Activated T-helper 1 cell treated with anti-CD3 and anti-CD28 coated beads, Interleukin-12 subunit alpha, Interleukin-12 subunit beta, Interleukin-2, Interleukin-4 antibody, amounts not matched to agents 30 ng/mL and 10 ng/mL and 1 ng/mL, durations not matched to agents 14 hours and 24 hours and 36 hours (primary cell): ENCODE measurements around the gene CCDC51. TPM values are rescaled to one million over a fixed set of nuclear protein-coding genes. Genes with fewer than 3 reads are reported as not detected.
"Not testable (repeated sequence)": the region's sequence is repeated elsewhere in the genome, so short reads cannot be mapped to it uniquely, and the experiment has no call there.

ENCODE experiments used
- DNase-seq: peaks from one replicate; pipeline ENCODE4 v3.0.0; 2021; ENCODE audit warnings: low spot score
- H3K27ac Mint-ChIP-seq: one replicate; pipeline ENCODE4 v1.8.0; 2021; ENCODE audit warnings: mild to moderate bottlenecking, mixed read lengths
- H3K27me3 Mint-ChIP-seq: one replicate; pipeline ENCODE4 v1.8.0; 2022; ENCODE audit warnings: mild to moderate bottlenecking, moderate library complexity, mixed read lengths; ENCODE audit not compliant: insufficient read depth
- H3K36me3 Mint-ChIP-seq: one replicate; pipeline ENCODE4 v1.8.0; 2021; ENCODE audit warnings: low read depth, mixed read lengths
- H3K4me1 Mint-ChIP-seq: one replicate; pipeline ENCODE4 v1.8.0; 2021; ENCODE audit warnings: low read depth, mixed read lengths
- H3K4me3 Mint-ChIP-seq: one replicate; pipeline ENCODE4 v1.8.0; 2021; ENCODE audit warnings: mild to moderate bottlenecking, moderate library complexity, mixed read lengths
- H3K9me3 Mint-ChIP-seq: one replicate; pipeline ENCODE4 v1.8.0; 2021; ENCODE audit warnings: mixed read lengths
- intact Hi-C: fragments of 100-400 bp; cut with micrococcal nuclease; formaldehyde crosslinking; loops from one replicate; pipeline ENCODE4 v1.15.1; 2024
- total RNA-seq: library from RNA; stranded (reverse); gene quantifications from 2 replicates; pipeline ENCODE4 v1.2.3, GENCODE V29; 2022

CCDC51 gene
- total RNA-seq: 26.0 and 26.3 TPM in 2 replicates

GRCh38 chr3:48439820-48440589, at the start of gene CCDC51, which contains the start of gene TMA7:
Gene CCDC51 (minus strand): TSS chr3:48440119. CDS start chr3:48435128, 4,991 bp downstream.
Gene TMA7 (plus strand): TSS chr3:48440257. CDS start chr3:48440297, 40 bp downstream.
- Mint-ChIP-seq H3K4me3 (peak within 1 kb of the TSS; percentile 98), H3K9me3 (no peaks in the 10 kb centered on the region), H3K27me3 (no peaks in the 10 kb centered on the region), H3K27ac (peak within 1 kb of the TSS; percentile 94), H3K4me1 (peaks cover 26% of the 10 kb centered on the region), H3K36me3 (peaks cover 33% of the 10 kb centered on the region)
- peak; percentile 98 for DNase-seq
- intact Hi-C loops: loop anchor here (1.0 to 10.0 kb wide), 9 partner anchors 10 to 655 kb away; partner anchors contain the start of genes CDC25A, IMPDH2, NDUFAF3 and PLXNB1

GRCh38 chr3:48486952-48487351, 47.0 kb upstream of the CCDC51 start:
- no peaks in the 10 kb centered on the region for H3K27me3 Mint-ChIP-seq
- no peak for DNase-seq
- no peak overlapping the region for H3K4me3 Mint-ChIP-seq
- H3K36me3 Mint-ChIP-seq: peaks cover 12% of the 10 kb centered on the region
- H3K27ac Mint-ChIP-seq: no peak overlapping the region
- no peaks in the 10 kb centered on the region for H3K9me3 Mint-ChIP-seq
- no peaks in the 10 kb centered on the region for H3K4me1 Mint-ChIP-seq
- intact Hi-C loops: no loop called here

GRCh38 chr3:48482822-48483221, 42.9 kb upstream of the CCDC51 start:
- H3K27me3 Mint-ChIP-seq, H3K4me3 Mint-ChIP-seq, DNase-seq, H3K9me3 Mint-ChIP-seq, H3K27ac Mint-ChIP-seq, intact Hi-C loops, H3K36me3 Mint-ChIP-seq: not testable (repeated sequence)
- peaks cover 23% of the 10 kb centered on the region for H3K4me1 Mint-ChIP-seq

GRCh38 chr3:48480891-48481290, 41.0 kb upstream of the CCDC51 start:
- intact Hi-C loops, H3K27ac Mint-ChIP-seq, H3K4me3 Mint-ChIP-seq, H3K27me3 Mint-ChIP-seq, DNase-seq, H3K36me3 Mint-ChIP-seq, H3K9me3 Mint-ChIP-seq: not testable (repeated sequence)
- H3K4me1 Mint-ChIP-seq: peaks cover 33% of the 10 kb centered on the region

- Mint-ChIP-seq H3K4me3 (peak overlapping the region; percentile 78), H3K9me3 (no peaks in the 10 kb centered on the region)
- intact Hi-C loops: loop anchor here (1.0 to 10.0 kb wide), 3 partner anchors 25 to 694 kb away; partner anchors contain the start of genes SHISA5, SLC25A20 and SMARCC1
Observed at GRCh38 chr3:48478626-48479555, 39.0 kb upstream of the CCDC51 start.

GRCh38 chr3:48477959-48478520, 38.1 kb upstream of the CCDC51 start:
- peaks cover 54% of the 10 kb centered on the region for H3K4me1 Mint-ChIP-seq

More at GRCh38 chr3:48478626-48479555, 39.0 kb upstream of the CCDC51 start:
- Mint-ChIP-seq H3K27me3 (no peaks in the 10 kb centered on the region), H3K27ac (peak overlapping the region; percentile 92), H3K4me1 (peaks cover 46% of the 10 kb centered on the region), H3K36me3 (peaks cover 14% of the 10 kb centered on the region)
- peak; percentile 50 for DNase-seq

GRCh38 chr3:48476426-48477053, 36.6 kb upstream of the CCDC51 start:
- peak overlapping the region; percentile 92 for H3K27ac Mint-ChIP-seq
- H3K27me3 Mint-ChIP-seq: no peaks in the 10 kb centered on the region
- no peaks in the 10 kb centered on the region for H3K9me3 Mint-ChIP-seq
- peaks cover 18% of the 10 kb centered on the region for H3K36me3 Mint-ChIP-seq
- intact Hi-C loops: loop anchor here (10.0 kb wide), 2 partner anchors 418 to 692 kb away; partner anchors contain the start of genes SLC25A20 and SMARCC1
- H3K4me3 Mint-ChIP-seq: peak overlapping the region; percentile 78
- H3K4me1 Mint-ChIP-seq: peaks cover 60% of the 10 kb centered on the region
- DNase-seq: no peak

More at GRCh38 chr3:48477959-48478520, 38.1 kb upstream of the CCDC51 start:
- Mint-ChIP-seq H3K27me3 (no peaks in the 10 kb centered on the region), H3K36me3 (peaks cover 14% of the 10 kb centered on the region), H3K4me3 (peak overlapping the region; percentile 78), H3K9me3 (no peaks in the 10 kb centered on the region), H3K27ac (peak overlapping the region; percentile 92)
- DNase-seq: no peak
- intact Hi-C loops: loop anchor here (10.0 kb wide), 2 partner anchors 417 to 693 kb away; partner anchors contain the start of genes SLC25A20 and SMARCC1

- no peaks in the 10 kb centered on the region for H3K9me3 Mint-ChIP-seq
- no peaks in the 10 kb centered on the region for H3K27me3 Mint-ChIP-seq
- intact Hi-C loops: loop anchor here (10.0 kb wide), 2 partner anchors 420 to 690 kb away; partner anchors contain the start of genes SLC25A20 and SMARCC1
- H3K4me3 Mint-ChIP-seq: no peak overlapping the region
- no peak for DNase-seq
- peaks cover 61% of the 10 kb centered on the region for H3K4me1 Mint-ChIP-seq
- H3K27ac Mint-ChIP-seq: peak overlapping the region; percentile 82
- H3K36me3 Mint-ChIP-seq: peaks cover 18% of the 10 kb centered on the region
Observed at GRCh38 chr3:48475188-48475587, 35.3 kb upstream of the CCDC51 start.

- Mint-ChIP-seq H3K4me1 (peaks cover 63% of the 10 kb centered on the region), H3K36me3 (peaks cover 21% of the 10 kb centered on the region), H3K4me3 (peak overlapping the region; percentile 51)
Observed at GRCh38 chr3:48474619-48475018, 34.7 kb upstream of the CCDC51 start.

GRCh38 chr3:48474031-48474430, 34.1 kb upstream of the CCDC51 start:
- DNase-seq, H3K4me3 Mint-ChIP-seq, H3K27me3 Mint-ChIP-seq, H3K9me3 Mint-ChIP-seq: not testable (repeated sequence)
- Mint-ChIP-seq H3K36me3 (peaks cover 24% of the 10 kb centered on the region), H3K27ac (peak overlapping the region; percentile 95), H3K4me1 (peaks cover 64% of the 10 kb centered on the region)
- intact Hi-C loops: loop anchor here (5.0 to 10.0 kb wide), 3 partner anchors 37 to 689 kb away; partner anchors contain the start of genes SLC25A20 and SMARCC1

More at GRCh38 chr3:48474619-48475018, 34.7 kb upstream of the CCDC51 start:
- Mint-ChIP-seq H3K9me3 (no peaks in the 10 kb centered on the region), H3K27ac (peak overlapping the region; percentile 82), H3K27me3 (no peaks in the 10 kb centered on the region)
- intact Hi-C loops: loop anchor here (5.0 to 10.0 kb wide), 3 partner anchors 37 to 690 kb away; partner anchors contain the start of genes SLC25A20 and SMARCC1
- DNase-seq: no peak

- Mint-ChIP-seq H3K4me1 (peaks cover 64% of the 10 kb centered on the region), H3K27me3 (no peaks in the 10 kb centered on the region), H3K27ac (peak overlapping the region; percentile 95), H3K4me3 (peak overlapping the region; percentile 82), H3K9me3 (no peaks in the 10 kb centered on the region), H3K36me3 (peaks cover 29% of the 10 kb centered on the region)
- intact Hi-C loops: loop anchor here (1.0 to 10.0 kb wide), 9 partner anchors 8 to 689 kb away; partner anchors contain the start of genes ATRIP, SHISA5, SLC25A20 and SLC26A6
- no peak for DNase-seq
Observed at GRCh38 chr3:48473617-48473952, 33.7 kb upstream of the CCDC51 start.
